ENCODE data around the gene PCDHGA12.
"Not testable (repeated sequence)": the region's sequence is repeated elsewhere in the genome, so short reads cannot be mapped to it uniquely, and the experiment has no call there.

The PCDHGA12 gene

GRCh38 chr5:141415275-141415618 lies 15.1 kb upstream of the PCDHGA12 start:
- H3K27me3 ChIP-seq (ENCODE audit: low read depth); DNase-seq (ENCODE audit: low spot score in 2 of 2); H3K36me3 ChIP-seq (replicated peaks); H3K4me3 ChIP-seq; H3K4me1 ChIP-seq; H3K9me3 ChIP-seq: not testable (repeated sequence)
- in situ Hi-C loops (cut with MboI; ENCODE audit: low sequenced_read_pairs): loop anchor here (10.0 kb wide), 1 partner anchor 110 kb away; no protein-coding TSS in a partner anchor

GRCh38 chr5:141417494-141418172 lies 12.7 kb upstream of the PCDHGA12 start, which contains the start of gene PCDHGB7:
Gene PCDHGB7 (plus strand): TSS chr5:141417677. CDS start chr5:141417860, 183 bp downstream.
- not testable (repeated sequence) for H3K36me3 ChIP-seq (replicated peaks); H3K4me1 ChIP-seq; H3K27me3 ChIP-seq (ENCODE audit: low read depth); DNase-seq (ENCODE audit: low spot score in 2 of 2); H3K9me3 ChIP-seq; H3K4me3 ChIP-seq
- in situ Hi-C loops (cut with MboI; ENCODE audit: low sequenced_read_pairs): loop anchor here (10.0 kb wide), 1 partner anchor 107 kb away; no protein-coding TSS in a partner anchor

GRCh38 chr5:141419074-141419880 lies 11.0 kb upstream of the PCDHGA12 start:
- peaks cover 3% of the 10 kb centered on the region for H3K9me3 ChIP-seq
- no peaks in the 10 kb centered on the region for H3K4me1 ChIP-seq
- H3K4me3 ChIP-seq: no peak overlapping the region
- no peaks in the 10 kb centered on the region for H3K27me3 ChIP-seq (ENCODE audit: low read depth)
- no peaks in the 10 kb centered on the region for H3K36me3 ChIP-seq (replicated peaks)
- in situ Hi-C loops (cut with MboI; ENCODE audit: low sequenced_read_pairs): loop anchor here (10.0 kb wide), 1 partner anchor 106 kb away; no protein-coding TSS in a partner anchor
- no peak for DNase-seq (ENCODE audit: low spot score in 2 of 2)

- H3K4me1 ChIP-seq: no peaks in the 10 kb centered on the region
- no peaks in the 10 kb centered on the region for H3K36me3 ChIP-seq (replicated peaks)
- H3K4me3 ChIP-seq: no peak within 1 kb of the TSS
- H3K27me3 ChIP-seq (ENCODE audit: low read depth): no peaks in the 10 kb centered on the region
- H3K9me3 ChIP-seq: peaks cover 2% of the 10 kb centered on the region
- in situ Hi-C loops (cut with MboI; ENCODE audit: low sequenced_read_pairs): no loop called here
- peak; percentile 9 to 63 for DNase-seq (ENCODE audit: low spot score in 2 of 2)
These were observed 9.3 kb upstream of the PCDHGA12 start, which contains the start of gene PCDHGA11 for GRCh38 chr5:141420855-141421488. Gene PCDHGA11 (plus strand): TSS chr5:141421051. CDS start chr5:141421228, 177 bp downstream.

GRCh38 chr5:141421489-141421855 lies 8.8 kb upstream of the PCDHGA12 start:
- no peaks in the 10 kb centered on the region; the same call in 1 of the 2 replicates for H3K9me3 ChIP-seq
- in situ Hi-C loops (cut with MboI; ENCODE audit: low sequenced_read_pairs): no loop called here
- H3K4me1 ChIP-seq: no peaks in the 10 kb centered on the region
- DNase-seq (ENCODE audit: low spot score in 2 of 2): no peak
- no peaks in the 10 kb centered on the region for H3K27me3 ChIP-seq (ENCODE audit: low read depth)
- no peaks in the 10 kb centered on the region for H3K36me3 ChIP-seq (replicated peaks)
- H3K4me3 ChIP-seq: no peak overlapping the region

- DNase-seq (ENCODE audit: low spot score in 2 of 2): no peak
- in situ Hi-C loops (cut with MboI; ENCODE audit: low sequenced_read_pairs): no loop called here
- Histone ChIP-seq H3K9me3 (no peaks in the 10 kb centered on the region; the same call in 1 of the 2 replicates), H3K4me1 (no peaks in the 10 kb centered on the region), H3K27me3 (ENCODE audit: low read depth) (no peaks in the 10 kb centered on the region), H3K36me3 (replicated peaks) (no peaks in the 10 kb centered on the region), H3K4me3 (no peak overlapping the region)
These were observed 7.5 kb upstream of the PCDHGA12 start for GRCh38 chr5:141422742-141423291.

GRCh38 chr5:141427783-141428426 lies 2.4 kb upstream of the PCDHGA12 start:
- H3K9me3 ChIP-seq: no peaks in the 10 kb centered on the region

GRCh38 chr5:141431286-141431685 lies 979 bp downstream of the PCDHGA12 start:
- Histone ChIP-seq H3K36me3 (replicated peaks) (no peaks in the 10 kb centered on the region), H3K27me3 (ENCODE audit: low read depth) (no peaks in the 10 kb centered on the region), H3K4me1 (no peaks in the 10 kb centered on the region), H3K4me3 (no peak overlapping the region), H3K9me3 (no peaks in the 10 kb centered on the region)
- in situ Hi-C loops (cut with MboI; ENCODE audit: low sequenced_read_pairs): no loop called here
- DNase-seq (ENCODE audit: low spot score in 2 of 2): no peak

More at GRCh38 chr5:141427783-141428426, 2.4 kb upstream of the PCDHGA12 start:
- no peak for DNase-seq (ENCODE audit: low spot score in 2 of 2)
- no peak overlapping the region for H3K4me3 ChIP-seq
- in situ Hi-C loops (cut with MboI; ENCODE audit: low sequenced_read_pairs): no loop called here
- H3K36me3 ChIP-seq (replicated peaks): no peaks in the 10 kb centered on the region
- no peaks in the 10 kb centered on the region for H3K27me3 ChIP-seq (ENCODE audit: low read depth)
- H3K4me1 ChIP-seq: no peaks in the 10 kb centered on the region

- H3K4me1 ChIP-seq; DNase-seq (ENCODE audit: low spot score in 2 of 2); H3K27me3 ChIP-seq (ENCODE audit: low read depth); H3K36me3 ChIP-seq (replicated peaks); H3K9me3 ChIP-seq; in situ Hi-C loops (cut with MboI; ENCODE audit: low sequenced_read_pairs); H3K4me3 ChIP-seq: not testable (repeated sequence)
These were observed 2.0 kb downstream of the PCDHGA12 start for GRCh38 chr5:141432308-141432707.

GRCh38 chr5:141432726-141433125 lies 2.4 kb downstream of the PCDHGA12 start:
- DNase-seq (ENCODE audit: low spot score in 2 of 2); in situ Hi-C loops (cut with MboI; ENCODE audit: low sequenced_read_pairs); H3K27me3 ChIP-seq (ENCODE audit: low read depth); H3K4me1 ChIP-seq; H3K9me3 ChIP-seq; H3K36me3 ChIP-seq (replicated peaks); H3K4me3 ChIP-seq: not testable (repeated sequence)

- no peak for DNase-seq (ENCODE audit: low spot score in 2 of 2)
- no peaks in the 10 kb centered on the region for H3K4me1 ChIP-seq
- no peaks in the 10 kb centered on the region for H3K9me3 ChIP-seq
- no peaks in the 10 kb centered on the region for H3K27me3 ChIP-seq (ENCODE audit: low read depth)
- in situ Hi-C loops (cut with MboI; ENCODE audit: low sequenced_read_pairs): no loop called here
- H3K4me3 ChIP-seq: no peak overlapping the region
- H3K36me3 ChIP-seq (replicated peaks): no peaks in the 10 kb centered on the region
These were observed 3.7 kb downstream of the PCDHGA12 start for GRCh38 chr5:141434006-141434405.

- DNase-seq (ENCODE audit: low spot score in 2 of 2): no peak
- in situ Hi-C loops (cut with MboI; ENCODE audit: low sequenced_read_pairs): no loop called here
- Histone ChIP-seq H3K9me3 (no peaks in the 10 kb centered on the region), H3K4me3 (no peak overlapping the region), H3K27me3 (ENCODE audit: low read depth) (no peaks in the 10 kb centered on the region), H3K4me1 (no peaks in the 10 kb centered on the region), H3K36me3 (replicated peaks) (no peaks in the 10 kb centered on the region)
These were observed 6.9 kb downstream of the PCDHGA12 start for GRCh38 chr5:141437221-141437620.

- Histone ChIP-seq H3K27me3 (ENCODE audit: low read depth) (no peaks in the 10 kb centered on the region), H3K9me3 (no peaks in the 10 kb centered on the region), H3K36me3 (replicated peaks) (no peaks in the 10 kb centered on the region), H3K4me3 (no peak overlapping the region), H3K4me1 (no peaks in the 10 kb centered on the region)
- in situ Hi-C loops (cut with MboI; ENCODE audit: low sequenced_read_pairs): no loop called here
- DNase-seq (ENCODE audit: low spot score in 2 of 2): no peak
These were observed 9.3 kb downstream of the PCDHGA12 start for GRCh38 chr5:141439411-141440141.
